ENCODE measurements around the gene KLF15.

Gene KLF15

GRCh38 chr3:126357295-126358037, at the start of gene KLF15:
KLF15 (minus strand) TSS chr3:126357408; CDS start chr3:126352922, 4,486 bp downstream.
- peak; percentile 68 for DNase-seq

GRCh38 chr3:126406389-126407296, 49.4 kb upstream of the KLF15 start:
- no peak for DNase-seq

- no peak for DNase-seq
Observed at GRCh38 chr3:126402666-126403302, 45.6 kb upstream of the KLF15 start.

DNA sequence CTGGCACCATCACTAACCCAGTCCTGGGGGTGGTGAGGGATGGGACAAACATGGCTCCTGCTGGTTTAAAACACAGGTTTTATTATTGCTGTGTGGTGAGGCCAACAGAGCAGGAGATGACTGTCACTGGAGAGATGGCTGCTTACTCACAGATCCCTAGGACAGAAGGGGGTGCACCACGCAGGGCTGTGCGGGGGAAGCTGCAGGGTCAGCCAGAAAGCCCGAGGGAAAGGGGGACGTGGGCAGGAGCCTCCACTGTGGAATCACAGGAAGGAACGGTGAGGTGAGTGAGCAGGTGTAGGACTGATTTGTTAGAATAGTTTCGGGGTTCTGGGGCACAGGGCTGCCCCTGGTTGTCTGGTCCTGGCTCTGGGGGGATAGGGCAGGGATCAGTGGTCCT, 45.0 kb upstream of the KLF15 start:
- DNase-seq: no peak

- no peak for DNase-seq
Observed at GRCh38 chr3:126401611-126402160, 44.5 kb upstream of the KLF15 start.

- DNase-seq: no peak
Observed at GRCh38 chr3:126399756-126400155, 42.5 kb upstream of the KLF15 start.

- DNase-seq: no peak
Observed at GRCh38 chr3:126399351-126399735, 42.1 kb upstream of the KLF15 start.

- DNase-seq: no peak
Observed at GRCh38 chr3:126398423-126399350, 41.5 kb upstream of the KLF15 start.

GRCh38 chr3:126397610-126398422, 40.6 kb upstream of the KLF15 start:
- no peak for DNase-seq

DNA sequence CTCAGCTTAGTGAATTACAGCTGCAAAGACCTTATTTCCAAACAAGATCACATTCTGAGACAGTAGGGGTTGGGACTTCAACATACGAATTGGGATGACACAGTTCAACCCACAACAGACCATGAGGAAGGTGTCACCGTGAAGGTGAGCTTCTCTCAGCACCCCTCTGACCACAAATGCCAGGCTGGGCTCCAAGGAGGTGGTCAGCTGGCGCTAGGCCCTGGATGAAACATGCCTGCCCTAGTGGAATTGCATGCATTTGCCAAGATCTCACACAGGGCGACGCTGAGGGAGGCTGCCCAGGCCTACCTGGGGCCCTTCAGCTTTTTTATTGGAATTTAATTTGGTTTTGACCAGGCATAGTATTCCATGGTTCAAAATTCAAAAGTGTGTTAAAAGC, 39.3 kb upstream of the KLF15 start:
- no peak for DNase-seq

DNA sequence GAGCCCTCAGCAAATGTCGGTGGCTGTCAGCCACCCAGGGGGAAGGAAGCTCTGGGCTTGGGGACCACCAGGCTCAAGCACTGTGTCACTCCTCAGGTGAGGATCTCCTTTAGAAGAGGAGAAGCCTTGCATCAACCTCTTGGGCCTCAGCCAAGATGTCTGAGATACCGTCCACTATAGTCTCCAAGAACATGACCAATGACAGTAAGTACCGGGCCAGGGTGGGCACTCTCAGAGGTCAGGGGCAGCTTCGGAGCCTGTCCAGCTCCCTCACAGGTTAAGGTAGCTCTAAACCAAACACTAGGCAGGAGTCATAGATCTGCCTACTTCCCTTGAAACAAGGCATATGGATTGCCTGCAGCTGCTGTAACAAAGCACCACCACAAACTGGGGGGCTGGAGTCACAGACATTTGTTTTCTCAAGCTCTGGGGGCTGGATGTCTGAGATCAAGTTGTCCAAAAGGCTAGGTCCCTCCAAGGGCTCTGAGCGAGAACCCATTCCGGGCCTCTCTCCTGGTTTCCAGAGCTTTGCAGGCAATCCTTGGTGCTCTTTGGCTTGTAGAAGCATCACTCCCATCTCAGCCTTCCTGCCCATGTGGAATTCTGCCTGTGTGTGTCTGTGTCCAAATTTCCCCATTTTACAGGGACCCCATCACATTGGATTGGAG, 38.8 kb upstream of the KLF15 start:
- DNase-seq: no peak

DNA sequence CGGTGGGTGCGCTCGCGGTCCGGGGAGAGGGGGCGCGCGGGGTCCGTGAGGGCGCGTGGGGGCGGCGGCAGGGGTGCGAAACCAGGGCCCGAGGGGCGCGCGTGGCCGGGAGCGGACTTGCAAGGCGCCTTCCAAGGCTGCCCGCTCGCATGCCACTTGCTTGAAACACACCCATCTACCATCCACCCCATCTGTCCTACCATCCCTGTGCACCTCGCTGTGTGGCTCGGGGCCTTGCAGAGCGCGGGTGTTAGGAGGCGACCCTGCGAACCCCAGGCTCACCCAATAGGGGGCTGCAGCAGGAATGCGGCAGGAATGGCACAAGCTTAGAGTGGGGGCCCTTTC, 37.7 kb upstream of the KLF15 start:
- DNase-seq: peak; percentile 32

DNA sequence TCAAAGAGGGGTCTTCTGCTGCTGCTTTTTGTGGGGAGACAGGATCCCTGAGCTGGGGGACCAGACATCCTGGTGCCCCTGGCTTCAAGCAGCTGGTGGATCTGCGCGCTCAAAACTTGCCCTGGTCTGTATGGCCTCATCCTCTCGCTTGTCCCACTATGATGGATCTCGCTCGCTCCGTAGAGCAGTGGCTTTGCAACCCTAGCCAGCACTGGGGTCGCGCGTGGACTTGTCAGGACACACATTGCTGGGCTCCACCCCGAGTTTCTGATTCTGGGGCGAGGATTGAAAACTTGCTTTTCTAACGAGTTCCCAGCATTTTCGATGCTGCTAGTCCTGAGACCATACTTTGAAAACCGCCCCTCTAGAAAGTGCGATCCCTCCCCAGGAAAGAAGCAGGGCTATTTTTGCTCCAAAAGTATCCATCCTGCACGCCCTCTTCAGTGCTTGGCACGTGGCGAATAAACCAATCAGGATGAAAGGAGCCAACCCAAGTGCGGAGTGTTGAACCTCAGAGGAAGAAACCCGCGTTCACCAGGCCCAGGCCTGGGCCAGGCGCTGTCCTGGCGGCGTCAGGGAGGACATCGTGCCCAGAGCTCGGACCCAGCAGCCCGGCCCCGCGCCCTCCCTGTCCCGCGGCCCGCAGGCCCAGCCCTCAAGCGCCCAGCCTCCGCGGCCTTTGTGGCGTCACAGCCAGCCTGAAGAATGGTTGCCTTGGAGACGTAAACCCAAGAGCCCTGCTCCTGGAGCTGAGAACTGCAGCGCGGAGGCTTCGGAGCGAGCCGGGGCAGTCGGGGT, 37.2 kb upstream of the KLF15 start, which contains the start of gene CFAP100:
Gene CFAP100, plus strand, starts transcription at position 731 of the 798 bp plus-strand sequence. CDS start 1,092 bp downstream, outside the sequence.
- peak; percentile 32 for DNase-seq

DNA sequence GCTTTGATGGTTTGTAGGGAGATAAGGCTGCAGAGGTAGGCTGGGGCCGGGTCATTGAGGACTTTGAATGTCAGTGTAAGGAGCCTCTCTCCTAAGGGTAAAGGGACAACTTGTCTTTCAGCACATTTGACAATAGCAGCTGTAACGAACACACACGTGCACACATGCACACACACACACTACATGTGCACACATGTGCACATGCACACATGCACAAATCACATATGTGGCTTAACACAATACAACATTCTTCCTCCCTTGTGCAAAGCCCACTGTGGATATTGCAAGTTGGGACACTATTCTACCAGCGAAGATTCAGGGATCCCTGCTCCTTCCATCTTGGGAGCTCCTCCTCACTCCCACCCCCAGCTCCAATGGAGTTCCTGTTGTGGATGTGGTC, 36.4 kb upstream of the KLF15 start:
- no peak for DNase-seq

- no peak for DNase-seq
Observed at GRCh38 chr3:126392246-126392645, 35.0 kb upstream of the KLF15 start.

- no peak for DNase-seq
Observed at GRCh38 chr3:126391631-126392030, 34.4 kb upstream of the KLF15 start.

DNA sequence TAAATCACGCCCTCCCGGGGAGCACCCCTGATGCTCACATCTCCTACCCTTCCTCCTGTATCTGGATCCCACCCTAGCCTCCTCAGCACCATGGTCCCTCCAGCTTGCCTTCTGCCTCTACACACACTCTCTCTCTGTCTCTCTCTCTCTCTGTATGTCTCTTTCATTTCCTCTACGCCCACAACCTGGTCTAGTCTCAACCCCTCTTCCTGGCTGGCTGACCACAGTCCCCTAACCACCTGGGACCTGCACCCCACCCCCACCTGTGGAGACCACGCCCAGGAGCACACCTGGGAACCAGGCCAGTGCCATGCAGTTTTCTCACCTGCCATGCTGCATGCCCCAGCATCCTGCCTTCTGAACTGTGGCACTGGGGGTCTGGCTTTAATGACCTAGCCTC, 33.5 kb upstream of the KLF15 start:
- no peak for DNase-seq

GRCh38 chr3:126390201-126390600, 33.0 kb upstream of the KLF15 start:
- DNase-seq: no peak

DNA sequence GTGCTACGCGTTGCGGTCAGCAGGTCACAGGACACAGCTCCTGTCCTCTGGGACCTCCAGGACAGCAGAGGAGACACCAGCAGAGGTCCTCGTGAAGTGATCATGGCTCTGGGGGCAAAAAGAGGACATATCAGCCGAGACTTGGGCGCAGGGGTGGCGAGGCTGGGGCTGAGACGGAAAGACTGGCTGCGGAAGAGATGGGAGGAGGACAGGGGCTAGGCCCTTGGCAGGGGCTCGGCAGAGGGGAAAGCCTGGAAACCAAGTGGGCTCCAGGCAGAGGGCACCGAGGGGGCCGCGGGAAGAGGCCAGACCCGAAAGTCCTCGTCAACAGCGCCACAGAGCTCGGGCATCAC, 32.6 kb upstream of the KLF15 start:
- DNase-seq: no peak

Data from NCI-H2171 treated with DMSO at 0.1 percent for 48 hours (cell line).